T-cell (primary cell): ENCODE data around the gene ARPC1B. TPM values are rescaled to one million over a fixed set of nuclear protein-coding genes. Genes with fewer than 3 reads are reported as not detected.

ENCODE experiments used
- ATAC-seq, 4 experiments: fragments of 200-7000 bp in 3 of 4; fragments of 150-1000 bp in 1 of 4; cut with Tn5 transposase; replicated peaks in 1 of 4; 1 replicate in 3 of 4; 2 replicates in 1 of 4; pipeline ENCODE4 v1.10.0; 2021; ENCODE audit warnings: moderate library complexity in 3 of 4, mild to moderate bottlenecking in 2 of 4, moderate number of reproducible peaks in 1 of 4
- CTCF ChIA-PET, 2 donors: fragments of 300-600 bp; sonication (Branson Sonifier 250); formaldehyde crosslinking; loops; one replicate each; lab custom pipeline; 2022; ENCODE audit warnings: antibody characterized with exemption in 2 of 2; lab: Charles Lee
- POLR2A ChIA-PET, 2 donors: fragments of 300-600 bp; sonication (Branson Sonifier 250); formaldehyde crosslinking; loops; one replicate each; lab custom pipeline; 2022; ENCODE audit warnings: antibody characterized with exemption in 2 of 2; lab: Charles Lee
- DNase-seq, 35 experiments: peaks; one replicate each; pipeline versions ENCODE4 v3.0.0 to v3.0.0-alpha.2; 2013 to 2023
- H3K27ac ChIP-seq: one replicate; pipeline ENCODE4 v1.5.1; 2013; ENCODE audit warnings: low read length
- H3K27me3 ChIP-seq, 2 experiments: replicated peaks in 1 of 2; 1 replicate in 1 of 2; 2 replicates in 1 of 2; pipeline versions ENCODE4 v1.6.1 to v1.7.0; 2013; ENCODE audit warnings: low read length in 1 of 2, mixed read lengths in 1 of 2; ENCODE audit not compliant: control insufficient read depth in 2 of 2, insufficient read depth in 2 of 2; ENCODE audit errors: extremely low read depth in 1 of 2
- H3K36me3 ChIP-seq, 2 donors: 1 replicate in 1 of 2; 2 replicates in 1 of 2; pipeline versions ENCODE4 v1.6.1 to v1.7.0; 2013; ENCODE audit warnings: low read length in 1 of 2; ENCODE audit not compliant: control insufficient read depth in 2 of 2, insufficient read depth in 1 of 2; ENCODE audit errors: extremely low read depth in 1 of 2
- H3K4me1 ChIP-seq, 2 experiments: 1 replicate in 1 of 2; 2 replicates in 1 of 2; pipeline versions ENCODE4 v1.6.1 to v1.7.0; 2013; ENCODE audit warnings: low read length in 2 of 2, mixed read lengths in 1 of 2; ENCODE audit not compliant: insufficient read depth in 2 of 2, control insufficient read depth in 1 of 2; ENCODE audit errors: extremely low read depth in 1 of 2
- H3K4me3 ChIP-seq, 2 donors: 1 replicate in 1 of 2; 2 replicates in 1 of 2; pipeline versions ENCODE4 v1.5.1 to v1.7.0; 2013; ENCODE audit warnings: mild to moderate bottlenecking in 2 of 2, low read length in 1 of 2, moderate library complexity in 1 of 2; ENCODE audit not compliant: control insufficient read depth in 1 of 2; ENCODE audit errors: extremely low read depth in 1 of 2
- H3K9me3 ChIP-seq: 2 replicates; pipeline ENCODE4 v1.7.0; 2013
- H3K27ac Mint-ChIP-seq, 2 donors: one replicate each; pipeline ENCODE4 v1.8.0; 2020 to 2021; ENCODE audit warnings: mild to moderate bottlenecking in 2 of 2, mixed read lengths in 2 of 2
- H3K27me3 Mint-ChIP-seq, 2 donors: one replicate each; pipeline ENCODE4 v1.8.0; 2021 to 2022; ENCODE audit warnings: mixed read lengths in 2 of 2
- H3K36me3 Mint-ChIP-seq: one replicate; pipeline ENCODE4 v1.8.0; 2021; ENCODE audit warnings: mixed read lengths
- H3K4me1 Mint-ChIP-seq, 3 donors: one replicate each; pipeline ENCODE4 v1.8.0; 2020 to 2022; ENCODE audit warnings: mixed read lengths in 3 of 3, mild to moderate bottlenecking in 1 of 3
- H3K4me3 Mint-ChIP-seq, 3 donors: one replicate each; pipeline ENCODE4 v1.8.0; 2020 to 2022; ENCODE audit warnings: mild to moderate bottlenecking in 3 of 3, mixed read lengths in 3 of 3, moderate library complexity in 3 of 3
- H3K9me3 Mint-ChIP-seq, 3 donors: one replicate each; pipeline ENCODE4 v1.8.0; 2020 to 2022; ENCODE audit warnings: mixed read lengths in 3 of 3
- WGBS: methylation state at CpG from one replicate; pipeline ENCODE4 v1.1.5; 2013; ENCODE audit warnings: missing lambda C conversion rate; ENCODE audit not compliant: insufficient coverage; 5-methylcytosine and 5-hydroxymethylcytosine counted together
- total RNA-seq, 35 experiments: library from RNA in 6 of 35; stranded (reverse) in 6 of 35; fragments of 120-200 nt in 1 of 35; gene quantifications; one replicate each; pipeline versions ENCODE4 v1.2.1 to v1.2.4 and lab custom pipeline; 2013 to 2026

The ARPC1B gene
- total RNA-seq, 5 donors from 2014 or later (not counting 1 experiment from before 2014, with no cell fraction given), result 131 to 232 (median 203) TPM

- ATAC-seq (peak; percentile 10 to 28 (median 22)), DNase-seq (peak in 3 of 35 experiments; percentile 4 to 6 (median 5))
- H3K27ac Mint-ChIP-seq, result peak overlapping the region; percentile 95 to 96
- H3K27me3 ChIP-seq, result no peaks in the 10 kb centered on the region
- peak overlapping the region; percentile 91 to 100 (median 95) for H3K4me3 Mint-ChIP-seq
- no peaks in the 10 kb centered on the region for H3K27me3 Mint-ChIP-seq
- H3K9me3 ChIP-seq, result no peaks in the 10 kb centered on the region
- H3K4me1 ChIP-seq, result peaks cover 0 to 28% of the 10 kb centered on the region in 2 experiments
- H3K27ac ChIP-seq, result peak overlapping the region; percentile 85
- H3K36me3 ChIP-seq, result peaks cover 0 to 10% of the 10 kb centered on the region in 2 donors
- ChIA-PET CTCF (interaction anchor here in 1 of 2 donors (0.7 kb wide), 1 partner anchor 23 kb away, joined by 3 read pairs; no protein-coding TSS in a partner anchor), POLR2A (no interaction called here)
- no peaks in the 10 kb centered on the region for H3K9me3 Mint-ChIP-seq
- H3K36me3 Mint-ChIP-seq, result peaks cover 13% of the 10 kb centered on the region
- H3K4me1 Mint-ChIP-seq, result peaks cover 29 to 37% (median 36%) of the 10 kb centered on the region in 3 donors
- peak overlapping the region; percentile 82 to 92 for H3K4me3 ChIP-seq
- 3% methylated on average over 12 of the region's 20 CpGs for WGBS
Measured at GRCh38 chr7:99437946-99438572, 63.5 kb downstream of the ARPC1B start.

DNA sequence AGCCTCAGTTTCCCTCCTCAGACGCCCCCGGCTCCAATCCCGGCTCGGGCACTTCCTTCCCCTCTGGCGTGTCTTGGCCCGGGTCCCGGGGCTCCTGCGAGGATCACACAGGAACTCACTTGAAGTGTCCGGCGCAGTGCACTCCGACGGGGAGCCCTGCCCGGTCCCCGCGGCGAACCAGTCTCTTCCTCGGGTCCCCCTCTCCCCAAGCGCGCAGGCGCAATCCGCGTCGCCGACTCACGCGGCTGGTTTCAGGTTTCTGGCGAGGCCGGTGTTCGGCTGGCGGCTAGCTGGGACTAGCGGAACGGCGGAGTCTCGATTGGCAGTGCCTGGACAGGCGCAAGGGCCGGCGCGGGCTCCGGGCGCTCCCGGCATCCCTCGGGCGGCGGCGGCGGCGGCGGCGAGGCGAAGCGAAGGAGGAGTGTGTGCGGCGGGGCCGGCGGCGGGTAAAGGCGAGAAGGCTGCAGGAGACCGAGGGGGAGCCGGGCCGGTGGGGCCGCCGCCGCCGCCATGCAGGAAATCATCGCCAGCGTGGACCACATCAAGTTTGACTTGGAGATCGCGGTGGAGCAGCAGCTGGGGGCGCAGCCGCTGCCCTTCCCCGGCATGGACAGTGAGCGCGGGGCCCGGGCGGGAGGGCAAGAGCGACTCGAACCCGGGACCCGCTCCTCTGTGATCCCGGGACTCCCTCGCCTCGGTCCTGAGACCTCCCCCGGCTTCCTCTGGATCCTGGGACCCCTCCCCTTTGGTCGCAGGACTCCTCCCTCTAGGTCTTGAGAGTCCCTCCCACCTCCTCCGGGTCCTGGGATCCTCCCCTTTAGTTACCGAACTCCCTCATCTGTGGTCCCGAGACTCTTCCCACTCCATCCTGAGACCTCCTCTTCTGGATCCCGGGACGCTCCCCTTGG lies 64.3 kb downstream of the ARPC1B start, which contains the start of the genes CPSF4 and PTCD1:
TSS of gene CPSF4 (plus strand) at position 371 of the 908 bp plus-strand sequence. CDS start at position 511, 140 bp downstream.
TSS of gene PTCD1 (minus strand) at position 226 of the 908 bp plus-strand sequence. CDS start 3,556 bp downstream, outside the sequence.
- peak; percentile 62 to 91 (median 77) for DNase-seq
- ChIA-PET CTCF (interaction anchor here in 1 of 2 donors (0.7 kb wide), 1 partner anchor 22 kb away, joined by 3 read pairs; no protein-coding TSS in a partner anchor), POLR2A (no interaction called here)
- H3K4me3 Mint-ChIP-seq, result peak within 1 kb of the TSS; percentile 91 to 100 (median 95)
- no peaks in the 10 kb centered on the region for H3K27me3 ChIP-seq
- WGBS, result under 1% methylated on average over 85 of the region's 89 CpGs
- ATAC-seq, result peak; percentile 84 to 94 (median 90)
- peak within 1 kb of the TSS; percentile 95 to 96 for H3K27ac Mint-ChIP-seq
- peaks cover 0 to 14% of the 10 kb centered on the region in 2 donors for H3K36me3 ChIP-seq
- H3K9me3 Mint-ChIP-seq, result no peaks in the 10 kb centered on the region
- H3K4me1 Mint-ChIP-seq, result peaks cover 32 to 40% (median 39%) of the 10 kb centered on the region in 3 donors
- H3K36me3 Mint-ChIP-seq, result peaks cover 16% of the 10 kb centered on the region
- H3K27ac ChIP-seq, result peak within 1 kb of the TSS; percentile 85
- H3K4me1 ChIP-seq, result peaks cover 0 to 28% of the 10 kb centered on the region in 2 experiments
- no peaks in the 10 kb centered on the region for H3K9me3 ChIP-seq
- H3K4me3 ChIP-seq, result peak within 1 kb of the TSS; percentile 82 to 92
- no peaks in the 10 kb centered on the region for H3K27me3 Mint-ChIP-seq

DNA sequence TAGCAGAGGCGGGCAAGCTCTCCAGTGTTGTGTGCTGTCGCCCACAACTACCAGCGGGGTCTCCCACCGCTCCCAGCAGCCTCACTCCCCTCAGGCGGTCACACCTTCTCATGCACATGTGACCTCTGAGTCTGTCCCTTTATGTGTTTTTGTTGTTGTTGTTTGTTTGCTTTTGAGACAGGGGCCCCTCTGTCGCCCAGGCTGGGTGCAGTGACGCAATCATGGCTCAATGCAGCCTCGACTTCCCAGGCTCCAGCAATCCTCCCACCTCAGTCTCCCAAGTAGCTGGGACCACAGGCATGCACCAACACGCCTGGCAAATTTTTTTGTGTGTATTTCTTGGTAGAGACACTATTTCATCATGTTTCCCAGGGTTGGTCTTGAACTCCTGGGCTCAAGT lies 65.7 kb downstream of the ARPC1B start:
- POLR2A ChIA-PET, result no interaction called here
- no peak overlapping the region for H3K4me3 ChIP-seq
- peak overlapping the region in 1 of 2 donors; percentile 92 for H3K27ac Mint-ChIP-seq

More for the DNA sequence above, 65.7 kb downstream of the ARPC1B start:
- no peak for ATAC-seq
- Mint-ChIP-seq H3K4me1 (peaks cover 32 to 41% (median 39%) of the 10 kb centered on the region in 3 donors), H3K9me3 (no peaks in the 10 kb centered on the region), H3K36me3 (peaks cover 14% of the 10 kb centered on the region), H3K4me3 (peak overlapping the region; percentile 91 to 100 (median 95)), H3K27me3 (no peaks in the 10 kb centered on the region)
- H3K27me3 ChIP-seq, result no peaks in the 10 kb centered on the region
- no peaks in the 10 kb centered on the region for H3K9me3 ChIP-seq
- WGBS, result no CpG with 5 or more reads among the region's 9 CpGs
- H3K27ac ChIP-seq, result no peak overlapping the region
- no peak for DNase-seq
- CTCF ChIA-PET, result no interaction called here
- H3K4me1 ChIP-seq, result peaks cover 0 to 28% of the 10 kb centered on the region in 2 experiments
- peaks cover 0 to 20% of the 10 kb centered on the region in 2 donors for H3K36me3 ChIP-seq

Other genes starting within 250 kb of the ARPC1B start
- 10 to 100 TPM; 21.6 to 26.4 (median 22.7) TPM for gene SMURF1, start 230.6 kb upstream of the ARPC1B start, total RNA-seq
- under 1 TPM in 2 of 5 donors, not detected in 3; 0.25 to 0.35 TPM for gene KPNA7, start 166.6 kb upstream of the ARPC1B start, total RNA-seq
- gene MYH16, start 101.9 kb upstream of the ARPC1B start, total RNA-seq, result not detected
- 10 to 100 TPM; 30.6 to 49.1 (median 40.4) TPM for gene ARPC1A, start 48.8 kb upstream of the ARPC1B start, total RNA-seq
- gene PDAP1, start 33.9 kb downstream of the ARPC1B start, total RNA-seq, result 10 to 100 TPM; 48.1 to 75.7 (median 67.4) TPM
- 100 to 1,000 TPM in 1 of 5 donors, 10 to 100 TPM in 4; 63.2 to 127 (median 82.3) TPM for gene BUD31, start 34.2 kb downstream of the ARPC1B start, total RNA-seq
- gene PTCD1, start 64.1 kb downstream of the ARPC1B start, total RNA-seq, result 10 to 100 TPM in 3 of 5 donors, 1 to 10 TPM in 2; 5.4 to 11.6 (median 10.5) TPM
- gene CPSF4, start 64.2 kb downstream of the ARPC1B start, total RNA-seq, result 10 to 100 TPM; 44.4 to 58.1 (median 52.3) TPM
- gene ATP5MF, start 91.4 kb downstream of the ARPC1B start, total RNA-seq, result 100 to 1,000 TPM in 4 of 5 donors, 10 to 100 TPM in 1; 68.1 to 145 (median 141) TPM
- gene ZNF789, start 98.2 kb downstream of the ARPC1B start, total RNA-seq, result 10 to 100 TPM; 17.0 to 24.8 (median 19.7) TPM
- 100 to 1,000 TPM in 3 of 5 donors, 10 to 100 TPM in 2; 88.4 to 188 (median 104) TPM for gene ZNF394, start 125.6 kb downstream of the ARPC1B start, total RNA-seq
- gene ZKSCAN5, start 129.9 kb downstream of the ARPC1B start, total RNA-seq, result 1 to 10 TPM; 5.4 to 9.1 (median 8.2) TPM
- 1 to 10 TPM; 2.8 to 8.9 (median 8.5) TPM for gene FAM200A, start 177.4 kb downstream of the ARPC1B start, total RNA-seq
- 100 to 1,000 TPM; 145 to 163 (median 157) TPM for gene ZNF655, start 183.9 kb downstream of the ARPC1B start, total RNA-seq
- 1 to 10 TPM in 4 of 5 donors, under 1 TPM in 1; 0.85 to 2.6 (median 1.1) TPM for gene TMEM225B, start 223.5 kb downstream of the ARPC1B start, total RNA-seq
- 10 to 100 TPM; 43.1 to 50.3 (median 49.8) TPM for gene ZSCAN25, start 242.2 kb downstream of the ARPC1B start, total RNA-seq